Measurements from ENCODE around the gene PDE2A.

Gene PDE2A

GRCh38 chr11:72673284-72673942 lies 809 bp downstream of the PDE2A start:
- H2AFZ ChIP-seq (ENCODE audit: low read depth, low read length) = no peak overlapping the region
- no peak overlapping the region for H3K9ac ChIP-seq (ENCODE audit: low read length)
- H4K20me1 ChIP-seq (ENCODE audit: insufficient read depth, low read length) = peaks cover 4% of the 10 kb centered on the region; the same call in 1 of the 2 replicates
- no peaks in the 10 kb centered on the region for H3K79me2 ChIP-seq (ENCODE audit: low read length)
- no peak for TF ChIP-seq EZH2phosphoT487 (IDR thresholded peaks at IDR 0.05; ENCODE audit: low read depth)
- no peak for TF ChIP-seq CTCF (IDR thresholded peaks at IDR 0.05; ENCODE audit: low read depth, low read length)
- H3K27ac ChIP-seq (ENCODE audit: low read length) = no peak overlapping the region
- no peak overlapping the region for H3K4me2 ChIP-seq (ENCODE audit: low read length)
- H3K9me3 ChIP-seq (ENCODE audit: insufficient read depth, low read length) = no peaks in the 10 kb centered on the region
- peaks cover 55% of the 10 kb centered on the region for H3K27me3 ChIP-seq (ENCODE audit: low read depth, low read length)
- H3K4me1 ChIP-seq (ENCODE audit: low read length) = 0 out of 2 replicates have a peak, but pooled peaks cover 2% of the 10 kb centered on the region
- H3K4me3 ChIP-seq (ENCODE audit: low read length) = no peak overlapping the region
- no peaks in the 10 kb centered on the region for H3K36me3 ChIP-seq (replicated peaks; ENCODE audit: low read depth, low read length)

- no peak overlapping the region for H3K4me3 ChIP-seq (ENCODE audit: low read length)
- 0 out of 2 replicates have a peak, but pooled peaks cover 2% of the 10 kb centered on the region for H3K4me1 ChIP-seq (ENCODE audit: low read length)
- H3K9me3 ChIP-seq (ENCODE audit: insufficient read depth, low read length) = no peaks in the 10 kb centered on the region
- no peak overlapping the region for H3K9ac ChIP-seq (ENCODE audit: low read length)
- H3K27ac ChIP-seq (ENCODE audit: low read length) = no peak overlapping the region
- no peak overlapping the region for H3K4me2 ChIP-seq (ENCODE audit: low read length)
- peaks cover 4% of the 10 kb centered on the region; the same call in 1 of the 2 replicates for H4K20me1 ChIP-seq (ENCODE audit: insufficient read depth, low read length)
- H2AFZ ChIP-seq (ENCODE audit: low read depth, low read length) = no peak overlapping the region
- H3K36me3 ChIP-seq (replicated peaks; ENCODE audit: low read depth, low read length) = no peaks in the 10 kb centered on the region
- H3K27me3 ChIP-seq (ENCODE audit: low read depth, low read length) = peaks cover 55% of the 10 kb centered on the region
- TF ChIP-seq EZH2phosphoT487 (IDR thresholded peaks at IDR 0.05; ENCODE audit: low read depth) (no peak), CTCF (IDR thresholded peaks at IDR 0.05; ENCODE audit: low read depth, low read length) (no peak)
- H3K79me2 ChIP-seq (ENCODE audit: low read length) = no peaks in the 10 kb centered on the region
Measured at GRCh38 chr11:72672597-72673238, 1.5 kb downstream of the PDE2A start.

- Histone ChIP-seq H3K4me3 (ENCODE audit: low read length) (no peak overlapping the region), H3K36me3 (replicated peaks; ENCODE audit: low read depth, low read length) (peaks cover 2% of the 10 kb centered on the region), H3K27ac (ENCODE audit: low read length) (no peak overlapping the region), H3K79me2 (ENCODE audit: low read length) (no peaks in the 10 kb centered on the region), H3K9me3 (ENCODE audit: insufficient read depth, low read length) (peaks cover 7% of the 10 kb centered on the region), H3K9ac (ENCODE audit: low read length) (no peak overlapping the region), H2AFZ (ENCODE audit: low read depth, low read length) (no peak overlapping the region), H3K4me2 (ENCODE audit: low read length) (no peak overlapping the region), H3K27me3 (ENCODE audit: low read depth, low read length) (peaks cover 52% of the 10 kb centered on the region), H3K4me1 (ENCODE audit: low read length) (0 out of 2 replicates have a peak, but pooled peaks cover 2% of the 10 kb centered on the region), H4K20me1 (ENCODE audit: insufficient read depth, low read length) (peaks cover 3% of the 10 kb centered on the region; the same call in 1 of the 2 replicates)
- TF ChIP-seq CTCF (IDR thresholded peaks at IDR 0.05; ENCODE audit: low read depth, low read length) (no peak), EZH2phosphoT487 (IDR thresholded peaks at IDR 0.05; ENCODE audit: low read depth) (no peak)
Measured at GRCh38 chr11:72671152-72672099, 2.8 kb downstream of the PDE2A start.
